ENCODE measurements around the gene LHX2.
"Not testable (repeated sequence)": the region's sequence is repeated elsewhere in the genome, so short reads cannot be mapped to it uniquely, and the experiment has no call there.

LHX2 gene, protein sequence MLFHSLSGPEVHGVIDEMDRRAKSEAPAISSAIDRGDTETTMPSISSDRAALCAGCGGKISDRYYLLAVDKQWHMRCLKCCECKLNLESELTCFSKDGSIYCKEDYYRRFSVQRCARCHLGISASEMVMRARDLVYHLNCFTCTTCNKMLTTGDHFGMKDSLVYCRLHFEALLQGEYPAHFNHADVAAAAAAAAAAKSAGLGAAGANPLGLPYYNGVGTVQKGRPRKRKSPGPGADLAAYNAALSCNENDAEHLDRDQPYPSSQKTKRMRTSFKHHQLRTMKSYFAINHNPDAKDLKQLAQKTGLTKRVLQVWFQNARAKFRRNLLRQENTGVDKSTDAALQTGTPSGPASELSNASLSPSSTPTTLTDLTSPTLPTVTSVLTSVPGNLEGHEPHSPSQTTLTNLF

GRCh38 chr9:124011460-124012301 lies at the start of gene LHX2:
LHX2 (plus strand) TSS chr9:124011768; CDS start chr9:124012349, 581 bp downstream.
- no peak for DNase-seq (ENCODE audit: low spot score)

DNA sequence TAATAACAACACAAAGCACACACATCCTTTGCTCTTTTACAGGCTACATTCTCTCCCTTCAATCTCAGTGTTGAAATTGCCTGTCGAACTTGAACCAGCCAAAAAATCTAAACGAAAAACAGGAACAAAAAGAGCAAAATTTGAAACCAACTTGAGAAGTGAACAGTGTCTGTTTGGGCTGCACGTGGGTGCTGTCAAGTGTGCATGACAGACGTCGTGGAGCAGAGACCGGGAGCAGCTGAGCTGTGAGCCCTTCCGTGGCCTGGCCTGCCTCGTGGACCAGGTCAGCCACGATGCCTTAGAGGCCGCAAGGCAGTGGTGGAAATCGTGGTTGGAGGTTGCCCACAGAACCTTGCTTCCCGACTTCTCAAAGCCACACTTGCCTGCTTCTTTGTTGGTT lies 46.8 kb upstream of the LHX2 start:
- no peak for DNase-seq (ENCODE audit: low spot score)

- DNase-seq (ENCODE audit: low spot score) = no peak
Observed at GRCh38 chr9:123965801-123966686, 45.5 kb upstream of the LHX2 start.

DNA sequence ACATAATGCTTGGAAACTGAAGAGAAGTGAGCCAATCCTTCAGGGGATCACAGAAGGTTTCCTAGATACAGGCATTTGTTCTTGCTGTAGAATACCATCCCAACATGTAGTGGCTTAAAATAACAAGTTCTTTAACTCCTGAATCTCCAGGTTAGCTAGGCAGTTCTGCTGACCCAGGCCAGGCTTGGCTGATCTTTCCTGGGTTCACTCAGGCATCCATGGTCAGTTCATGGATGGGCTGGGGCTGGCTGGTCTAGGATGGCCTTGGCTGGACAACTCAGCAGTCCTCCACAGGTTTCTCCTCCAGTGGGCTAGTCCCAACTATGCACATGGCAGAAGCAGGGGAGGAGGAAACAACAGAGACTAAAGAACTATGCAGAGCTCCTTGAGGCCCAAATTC lies 44.2 kb upstream of the LHX2 start:
- DNase-seq (ENCODE audit: low spot score) = no peak

- DNase-seq (ENCODE audit: low spot score) = no peak
Observed at GRCh38 chr9:123972618-123973017, 39.0 kb upstream of the LHX2 start.

- DNase-seq (ENCODE audit: low spot score) = no peak
Observed at GRCh38 chr9:123973590-123974223, 37.9 kb upstream of the LHX2 start.

DNA sequence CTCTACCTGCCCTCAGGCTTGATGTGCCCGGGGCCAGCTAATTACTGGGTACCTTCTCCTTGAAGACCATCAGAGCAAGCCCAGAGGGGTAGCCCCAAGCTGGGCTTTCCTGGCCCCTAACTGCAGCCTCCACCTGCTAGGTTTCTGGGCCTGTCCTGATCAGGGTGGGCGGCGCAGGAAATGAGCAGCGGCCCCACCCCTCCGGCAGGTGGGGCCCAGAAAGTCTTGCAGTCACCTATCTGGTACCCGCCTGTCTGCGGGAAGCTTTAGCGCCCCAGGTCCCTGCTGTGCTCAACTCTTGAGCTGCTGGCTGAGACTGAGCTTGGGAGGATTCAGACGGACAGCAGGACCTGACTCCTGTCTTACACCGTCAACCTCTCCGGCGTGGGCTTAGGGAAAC lies 37.1 kb upstream of the LHX2 start:
- no peak for DNase-seq (ENCODE audit: low spot score)

DNA sequence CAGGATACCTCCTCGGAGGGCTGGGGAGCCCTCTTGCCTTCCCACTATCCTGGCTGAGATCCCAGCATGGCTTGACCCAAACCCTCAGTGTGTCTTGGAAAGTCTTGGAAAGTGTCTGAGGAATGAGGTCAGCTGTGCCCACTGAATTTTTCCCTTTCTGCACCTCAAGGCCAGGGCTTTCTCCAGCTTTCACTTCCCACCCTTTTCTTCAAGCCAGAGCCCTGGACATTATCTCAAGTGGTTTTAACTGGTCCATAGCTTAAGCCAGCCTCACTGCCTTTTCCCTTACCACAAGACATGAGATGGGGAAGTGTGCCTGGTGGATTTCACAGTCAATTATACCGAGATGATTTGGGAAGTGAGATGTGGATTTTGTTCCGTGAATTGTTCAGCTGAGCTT lies 35.7 kb upstream of the LHX2 start:
- DNase-seq (ENCODE audit: low spot score) = no peak

- DNase-seq (ENCODE audit: low spot score) = not testable (repeated sequence)
Observed at GRCh38 chr9:123976579-123976978, 35.0 kb upstream of the LHX2 start.

DNA sequence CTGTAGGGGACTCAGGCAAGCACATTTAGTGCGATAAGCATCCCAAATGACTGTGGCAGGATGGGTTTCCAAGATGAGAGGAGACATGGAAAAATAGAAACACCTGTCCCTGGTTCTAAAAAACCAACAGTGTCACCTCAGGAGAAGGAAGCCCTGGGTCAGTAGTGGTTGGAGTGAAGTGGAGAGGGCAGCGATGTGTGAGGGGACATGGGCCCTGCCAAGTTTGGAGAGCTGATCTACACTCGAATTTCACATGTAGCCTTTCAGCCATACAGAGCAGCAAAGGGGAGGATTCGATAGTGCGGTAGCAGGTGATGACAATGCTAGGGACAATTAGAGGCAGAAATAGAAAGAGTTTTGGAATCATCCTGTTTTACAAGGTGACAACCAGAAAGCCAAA lies 32.6 kb upstream of the LHX2 start:
- DNase-seq (ENCODE audit: low spot score) = no peak

DNA sequence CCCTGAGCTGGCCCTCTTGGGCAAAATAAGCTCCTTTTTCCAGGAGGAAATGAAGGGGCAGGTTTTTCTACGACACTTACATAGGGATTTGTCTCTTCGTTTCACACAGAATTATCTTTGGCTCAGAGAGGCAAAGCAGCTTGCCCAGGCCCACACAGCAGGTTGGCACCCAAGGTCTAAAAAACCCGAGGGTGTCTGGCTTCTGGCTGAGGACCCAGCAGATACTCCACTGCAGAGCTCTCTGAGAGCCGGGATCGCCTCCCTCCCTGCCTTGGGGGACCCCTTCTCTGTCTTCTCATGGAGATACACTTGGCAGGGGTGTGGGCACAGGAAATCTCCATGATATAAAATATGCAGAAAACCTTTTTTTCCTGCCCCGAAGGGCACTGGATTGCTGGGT lies 29.0 kb upstream of the LHX2 start:
- no peak for DNase-seq (ENCODE audit: low spot score)

DNA sequence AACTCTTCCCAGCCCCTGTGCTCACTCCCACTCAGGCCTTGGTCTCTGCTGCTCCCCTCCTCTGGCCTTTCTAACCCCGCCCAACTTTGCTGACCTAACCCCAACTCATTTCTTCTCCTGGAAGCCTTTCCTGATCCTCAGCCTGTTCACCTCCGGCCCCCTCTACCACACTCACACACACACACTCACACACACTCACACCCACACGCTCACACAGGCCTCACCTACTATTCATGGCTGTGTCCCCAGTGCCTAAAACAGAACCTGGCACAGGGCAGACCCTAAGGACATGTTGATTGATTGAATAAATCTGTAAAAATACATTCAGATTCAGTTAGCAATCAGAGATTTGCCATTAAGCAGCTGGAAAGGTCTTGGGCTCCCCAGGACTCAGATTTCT lies 28.5 kb upstream of the LHX2 start:
- no peak for DNase-seq (ENCODE audit: low spot score)

- DNase-seq (ENCODE audit: low spot score) = no peak
Observed at GRCh38 chr9:123984802-123985201, 26.8 kb upstream of the LHX2 start.

- DNase-seq (ENCODE audit: low spot score) = no peak
Observed at GRCh38 chr9:123985869-123986268, 25.7 kb upstream of the LHX2 start.

DNA sequence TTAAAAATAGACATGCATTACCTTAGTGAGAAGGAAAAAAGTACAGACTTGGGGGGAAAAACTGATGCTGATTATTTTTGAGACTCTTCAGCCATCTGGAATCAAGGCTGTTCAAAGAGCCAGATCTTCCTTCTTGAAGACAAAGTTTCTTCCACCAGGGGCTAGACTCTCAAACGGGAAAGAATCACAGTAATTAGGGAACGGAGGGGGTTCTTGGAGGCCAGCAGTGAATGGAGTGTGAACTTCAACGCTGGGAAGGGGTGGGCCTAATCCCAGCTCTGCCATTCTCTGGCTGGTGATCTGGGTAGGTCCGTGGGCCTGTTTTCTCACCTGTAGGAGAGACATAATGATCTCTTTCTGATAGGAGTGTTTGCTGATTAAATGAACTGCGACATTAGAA lies 21.1 kb upstream of the LHX2 start:
- no peak for DNase-seq (ENCODE audit: low spot score)

GRCh38 chr9:123992679-123993078 lies 18.9 kb upstream of the LHX2 start:
- DNase-seq (ENCODE audit: low spot score) = not testable (repeated sequence)

GRCh38 chr9:123996731-123997421 lies 14.7 kb upstream of the LHX2 start:
- no peak for DNase-seq (ENCODE audit: low spot score)

DNA sequence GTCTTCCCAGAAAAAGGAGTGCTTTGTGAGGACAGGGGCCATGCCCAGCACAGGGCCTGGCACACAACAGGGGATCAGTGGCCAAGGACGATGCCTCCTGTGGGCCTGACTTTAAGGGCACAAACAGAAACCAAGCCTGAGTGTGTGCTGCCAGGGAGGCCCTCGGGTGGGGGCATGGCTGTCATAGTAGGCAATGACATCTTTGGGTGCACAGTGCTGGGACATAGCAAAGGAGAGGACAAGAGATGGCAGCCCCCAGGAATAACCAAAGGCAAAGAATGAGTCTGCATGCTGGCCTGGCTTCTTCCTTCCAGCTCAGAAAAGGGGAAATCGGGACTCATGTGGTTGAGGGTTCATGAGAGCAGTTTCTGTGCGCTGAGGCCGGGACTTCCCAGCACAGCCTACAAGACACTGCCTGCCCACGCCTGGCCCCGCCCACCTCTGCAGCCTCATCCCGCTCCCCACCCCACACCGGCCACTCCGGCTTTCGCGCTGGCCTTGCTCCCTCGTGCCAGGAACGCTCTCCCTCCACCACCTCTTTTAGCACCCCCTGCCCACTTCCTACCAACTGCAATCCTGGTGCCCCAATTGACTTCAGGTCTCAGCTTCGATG lies 13.8 kb upstream of the LHX2 start:
- no peak for DNase-seq (ENCODE audit: low spot score)

DNA sequence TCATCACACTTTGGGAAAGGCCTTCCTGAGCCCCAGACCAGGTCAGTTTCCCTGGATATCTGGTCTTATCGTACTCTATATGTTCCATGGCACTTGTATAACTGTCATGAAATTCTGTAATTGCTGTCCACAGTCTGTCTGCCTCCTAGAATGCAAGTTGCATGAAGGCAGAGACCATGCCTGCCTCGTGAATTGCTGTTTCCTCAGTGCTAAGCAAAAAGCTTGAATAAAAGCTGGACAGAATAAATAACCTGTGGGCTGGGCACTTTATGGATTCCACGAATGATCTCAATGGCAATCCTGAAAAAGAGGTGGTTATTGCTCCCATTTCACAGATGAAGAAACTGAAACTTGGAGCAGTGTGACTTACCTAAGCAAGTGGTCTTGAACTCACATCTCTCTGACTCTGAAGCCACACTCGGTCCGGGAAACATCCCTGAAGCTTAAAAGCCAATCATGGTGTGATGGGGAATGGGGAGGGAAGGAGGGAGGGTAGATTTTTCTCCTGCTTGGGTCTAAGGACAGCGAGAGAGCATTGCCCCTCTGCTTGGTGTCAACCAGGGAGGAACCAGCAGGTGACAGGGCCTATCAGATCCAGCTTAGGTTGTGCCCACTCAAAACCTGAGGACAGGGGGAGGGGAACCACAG lies 13.2 kb upstream of the LHX2 start:
- DNase-seq (ENCODE audit: low spot score) = no peak

DNA sequence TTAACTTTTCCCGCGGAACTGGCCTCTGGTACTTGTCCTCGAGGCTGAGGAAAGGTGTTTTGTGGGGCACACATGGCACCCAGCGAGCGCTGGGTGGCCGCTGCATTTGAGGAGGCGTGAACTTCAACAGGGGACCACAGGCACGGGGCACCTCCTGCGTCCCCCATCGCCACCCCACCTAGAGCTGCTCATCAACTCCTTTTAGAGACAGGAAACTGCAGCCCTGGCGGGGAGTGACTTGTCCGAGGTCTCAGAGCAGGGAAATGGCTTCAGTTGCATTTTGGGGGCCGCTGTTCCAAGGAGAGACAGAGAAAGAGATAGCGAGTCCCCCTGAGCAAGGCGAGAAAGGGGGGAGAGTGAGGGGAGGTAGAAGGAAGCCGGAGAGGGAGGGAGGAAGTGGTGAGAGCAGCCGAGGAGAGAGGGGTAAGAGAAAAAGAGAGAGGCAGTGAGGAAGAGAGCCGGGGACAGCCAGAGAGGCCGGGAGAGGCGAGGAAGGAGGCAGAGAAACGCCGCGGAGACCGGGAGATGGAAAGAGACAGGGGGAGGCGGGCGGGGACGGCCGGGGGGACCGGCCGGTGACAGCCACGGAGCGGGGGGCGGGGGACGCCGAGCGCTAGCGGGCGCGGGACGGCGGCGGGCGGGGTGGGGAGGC lies 12.5 kb upstream of the LHX2 start:
- DNase-seq (ENCODE audit: low spot score) = no peak
